Amniotic epithelial cell (primary cell): ENCODE measurements around the gene PTPRB.
A peak's percentile ranks its signal among the peaks of the same experiment; 100 is the strongest.
"Not testable (repeated sequence)": the region's sequence is repeated elsewhere in the genome, so short reads cannot be mapped to it uniquely, and the experiment has no call there.

ENCODE experiments used
- DNase-seq: peaks from one replicate; pipeline ENCODE4 v3.0.0-alpha.2; 2010; ENCODE audit warnings: low read depth

The PTPRB gene

DNA sequence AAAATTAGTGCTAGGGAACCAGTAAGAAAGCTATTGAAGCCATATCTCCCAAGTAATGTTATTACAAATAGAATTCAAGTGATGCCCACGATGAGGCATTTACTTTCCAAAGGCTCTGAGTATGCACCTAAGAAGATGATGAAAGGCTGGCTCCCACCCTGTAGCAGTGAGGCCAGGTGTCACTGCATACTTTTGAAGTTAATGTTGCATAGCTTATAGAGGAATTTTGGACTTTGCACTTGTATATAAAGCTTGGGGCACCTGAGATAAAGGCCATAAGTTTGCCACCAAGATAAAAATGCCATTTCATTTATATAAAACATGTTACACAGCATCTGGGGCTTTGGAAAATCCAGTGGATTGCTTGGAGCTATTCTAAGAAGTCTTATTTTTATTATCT lies 96.2 kb downstream of the PTPRB start:
- no peak for DNase-seq

DNA sequence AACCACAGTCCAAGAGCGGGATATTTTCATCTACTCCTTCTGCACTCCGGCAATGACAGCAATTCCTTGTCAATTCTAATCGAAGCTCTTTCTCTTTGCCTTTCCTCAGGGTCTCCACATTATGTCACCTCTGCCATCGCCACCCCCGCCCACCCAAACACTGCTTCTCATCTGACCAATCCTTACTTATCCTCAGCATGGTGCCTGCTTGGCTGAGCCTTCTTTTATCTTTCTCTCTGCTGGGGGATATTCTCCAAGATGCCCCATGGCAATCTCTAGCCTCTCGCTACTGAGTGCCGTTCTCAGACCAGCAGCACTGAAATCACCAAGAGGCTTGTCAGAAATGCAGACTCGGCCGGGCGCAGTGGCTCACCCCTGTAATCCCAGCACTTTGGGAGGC lies 100.6 kb downstream of the PTPRB start:
- no peak for DNase-seq

DNA sequence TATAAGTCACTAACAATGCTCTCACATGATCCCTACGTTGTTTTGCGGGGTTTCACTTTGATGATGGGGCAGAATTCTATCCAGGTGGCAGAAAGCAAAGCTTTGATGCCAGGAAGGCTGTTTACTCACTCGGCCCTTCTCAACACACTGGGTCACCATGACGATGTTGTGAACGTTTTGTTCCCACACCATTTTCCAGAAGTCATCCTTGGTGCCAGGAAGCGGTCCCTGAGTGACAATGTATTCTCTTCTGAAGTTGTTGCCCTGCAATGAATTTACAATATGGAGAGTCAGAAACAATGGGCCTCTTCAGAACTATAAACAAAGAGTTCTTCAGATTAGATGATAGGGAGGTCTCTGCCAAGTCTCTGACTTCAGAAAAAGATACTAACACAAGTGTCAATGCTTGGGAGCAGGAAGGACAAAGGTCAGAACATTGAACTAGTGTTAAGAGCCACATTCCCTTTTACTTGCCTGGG lies 101.3 kb downstream of the PTPRB start:
- no peak for DNase-seq

- no peak for DNase-seq
These were observed 102.8 kb downstream of the PTPRB start for GRCh38 chr12:70534466-70534865.

GRCh38 chr12:70529647-70530046 lies 107.6 kb downstream of the PTPRB start:
- no peak for DNase-seq

GRCh38 chr12:70520847-70521246 lies 116.4 kb downstream of the PTPRB start:
- DNase-seq: no peak

- DNase-seq: no peak
These were observed 123.8 kb downstream of the PTPRB start for GRCh38 chr12:70513426-70513825.

DNA sequence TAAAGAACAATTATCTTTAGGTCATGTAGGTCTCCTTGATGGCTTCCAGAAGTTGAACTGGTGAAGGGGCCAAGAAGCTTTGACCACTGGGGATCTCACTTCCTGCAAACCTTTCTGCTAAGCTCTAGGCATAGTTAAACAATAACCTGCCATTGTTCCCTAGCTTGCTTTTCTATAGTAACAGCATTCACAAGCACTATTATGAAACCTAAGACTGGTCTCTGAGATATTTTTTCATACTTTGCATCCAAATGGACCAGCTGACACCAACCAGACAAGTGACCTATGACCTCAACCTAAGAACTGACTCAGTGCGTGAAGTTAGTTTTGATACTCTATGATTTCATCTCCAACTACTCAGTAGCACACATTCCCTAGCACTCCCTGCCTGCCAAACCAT lies 129.1 kb downstream of the PTPRB start:
- DNase-seq: peak; percentile 0

DNA sequence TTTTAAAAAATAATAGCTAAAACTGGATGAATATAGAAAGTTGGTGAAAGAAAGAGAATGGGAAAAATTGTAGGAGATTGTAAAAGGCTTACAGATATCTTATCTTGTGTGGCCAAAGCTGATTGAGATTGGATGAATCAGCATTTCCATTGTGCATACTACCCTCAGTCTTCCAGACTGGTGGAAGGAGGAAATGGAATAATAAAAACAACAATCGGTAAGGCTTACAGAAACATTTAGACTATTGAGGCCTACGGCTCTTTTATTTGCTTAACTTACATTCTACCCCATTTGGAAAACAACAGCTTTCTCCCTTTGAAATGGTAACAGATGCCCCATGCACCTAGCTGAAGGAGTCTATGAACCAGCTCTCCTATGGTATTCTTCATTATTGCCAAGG lies 129.8 kb downstream of the PTPRB start:
- peak; percentile 10 for DNase-seq

- DNase-seq: no peak
These were observed 139.7 kb downstream of the PTPRB start for GRCh38 chr12:70497508-70497907.

DNA sequence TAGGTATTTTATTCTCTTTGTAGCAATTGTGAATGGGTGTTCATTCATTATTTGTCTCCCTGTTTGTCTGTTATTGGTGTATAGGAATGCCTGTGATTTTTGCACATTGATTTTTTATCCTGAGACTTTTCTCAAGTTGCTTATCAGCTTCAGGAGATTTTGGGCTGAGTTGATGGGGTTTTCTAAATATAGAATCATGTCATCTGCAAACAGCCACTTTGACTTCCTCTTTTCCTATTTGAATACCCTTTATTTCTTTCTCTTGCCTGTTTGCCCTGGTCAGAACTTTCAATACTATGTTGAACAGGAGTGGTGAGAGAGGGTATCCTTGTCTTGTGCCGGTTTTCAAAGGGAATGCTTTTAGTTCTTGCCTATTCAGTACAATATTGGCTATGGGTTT lies 144.3 kb downstream of the PTPRB start:
- DNase-seq: not testable (repeated sequence)

- not testable (repeated sequence) for DNase-seq
These were observed 146.3 kb downstream of the PTPRB start for GRCh38 chr12:70490928-70491327.

GRCh38 chr12:70487440-70487839 lies 149.8 kb downstream of the PTPRB start:
- no peak for DNase-seq

GRCh38 chr12:70486588-70486987 lies 150.6 kb downstream of the PTPRB start:
- DNase-seq: no peak

DNA sequence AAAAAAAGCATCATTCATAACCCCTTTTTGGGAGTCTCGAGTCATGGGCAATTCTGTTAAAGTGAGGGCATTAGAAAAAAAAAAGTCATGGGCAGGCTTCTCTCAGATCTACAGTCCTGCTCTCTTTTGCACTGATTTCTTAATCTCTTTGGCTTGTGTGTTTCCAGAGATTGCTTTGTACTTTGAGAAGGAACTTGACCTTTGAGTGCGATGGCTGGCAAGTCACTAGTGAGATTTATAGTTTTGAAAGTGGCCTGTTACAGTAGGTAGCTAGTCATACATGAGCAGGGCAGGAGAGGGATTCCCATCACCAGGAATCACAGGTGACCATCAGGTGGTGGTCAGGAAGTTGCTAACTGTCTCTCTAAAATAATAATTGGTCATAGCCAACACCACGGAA lies 151.5 kb downstream of the PTPRB start:
- DNase-seq: no peak

GRCh38 chr12:70484464-70484863 lies 152.8 kb downstream of the PTPRB start:
- no peak for DNase-seq

DNA sequence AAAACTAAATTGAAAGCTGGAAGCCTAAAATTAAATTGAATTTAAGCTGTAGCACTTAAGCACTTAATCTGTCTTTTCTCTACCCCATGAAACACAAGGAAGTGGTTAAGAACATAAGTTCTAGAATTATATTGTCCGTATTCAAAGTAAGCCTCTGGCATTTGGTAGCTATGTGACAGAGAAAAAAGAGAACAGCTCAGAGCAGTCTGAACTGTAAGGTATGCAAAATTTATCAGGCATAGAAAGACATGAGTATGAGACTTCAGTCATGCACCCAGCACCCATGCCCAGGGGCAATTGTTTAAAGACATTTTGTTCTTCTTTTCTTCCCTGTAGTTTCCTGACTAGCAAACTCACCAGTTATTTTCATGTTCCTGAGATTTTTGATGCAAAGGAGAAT lies 154.5 kb downstream of the PTPRB start:
- DNase-seq: no peak

DNA sequence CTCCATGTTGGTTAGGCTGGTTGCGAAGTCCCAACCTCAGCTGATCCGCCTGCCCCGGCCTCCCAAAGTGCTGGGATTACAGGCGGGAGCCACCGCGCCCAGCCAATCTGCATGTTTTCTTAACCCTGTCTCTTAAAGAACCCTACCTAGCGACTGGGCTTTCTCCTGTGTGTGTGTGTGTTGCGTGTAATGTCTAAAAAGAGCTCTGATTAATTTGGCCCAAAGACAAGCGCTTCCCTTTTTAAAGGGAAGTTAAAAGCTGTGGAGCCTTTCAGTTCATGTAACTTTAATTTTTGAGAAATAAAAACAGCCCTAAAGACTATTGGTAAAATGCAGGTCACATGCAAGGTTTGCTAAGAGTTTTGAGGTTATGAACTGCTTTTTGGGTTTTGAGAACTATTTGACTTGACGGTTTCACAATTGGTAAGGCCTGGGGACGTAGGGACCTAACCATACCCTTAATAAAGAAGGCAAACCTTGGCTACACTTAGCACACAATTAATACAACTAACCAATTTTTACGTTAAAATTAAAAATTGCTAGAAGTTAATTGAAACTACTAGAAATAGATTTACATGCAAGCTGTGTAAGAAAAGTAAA lies 167.9 kb downstream of the PTPRB start:
- no peak for DNase-seq

DNA sequence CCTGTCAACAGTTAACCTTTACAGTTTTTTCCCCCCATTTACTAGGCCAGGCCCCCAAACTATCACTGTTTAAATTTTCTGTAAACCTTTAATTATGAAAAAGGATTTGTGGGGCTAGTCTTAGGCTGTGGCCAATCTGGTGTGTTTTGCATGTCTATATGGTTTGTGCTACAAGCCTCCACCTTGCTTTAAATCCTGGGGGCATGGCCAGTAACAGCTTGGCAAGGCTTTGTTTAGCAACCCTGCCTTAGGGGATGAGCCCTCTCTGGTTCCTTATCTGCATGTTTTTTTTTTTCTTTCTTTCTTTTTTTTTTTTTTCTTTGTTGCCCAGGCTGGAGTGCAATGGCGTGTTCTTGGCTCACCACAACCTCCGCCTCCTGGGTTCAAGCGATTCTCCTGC lies 168.5 kb downstream of the PTPRB start:
- no peak for DNase-seq

- no peak for DNase-seq
These were observed 169.1 kb downstream of the PTPRB start for GRCh38 chr12:70467918-70468733.

DNA sequence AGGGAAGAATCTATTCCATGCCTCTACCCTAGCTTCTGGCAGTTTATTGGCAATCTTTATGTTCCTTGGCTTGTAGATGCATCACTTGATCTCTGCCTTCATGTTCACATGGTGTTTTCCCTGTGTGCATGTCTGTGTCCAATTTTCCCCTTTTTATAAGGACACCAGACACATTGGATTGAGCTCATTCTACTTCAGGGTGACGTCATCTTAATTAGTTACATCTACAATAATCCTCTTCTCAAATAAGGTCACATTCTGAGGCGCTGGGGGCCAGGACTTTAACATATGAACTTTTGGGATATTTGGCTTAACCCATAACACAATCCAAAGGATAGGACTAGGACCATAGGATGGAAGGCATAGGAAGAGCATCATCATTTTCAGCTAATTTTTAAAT lies 169.8 kb downstream of the PTPRB start:
- DNase-seq: no peak

DNA sequence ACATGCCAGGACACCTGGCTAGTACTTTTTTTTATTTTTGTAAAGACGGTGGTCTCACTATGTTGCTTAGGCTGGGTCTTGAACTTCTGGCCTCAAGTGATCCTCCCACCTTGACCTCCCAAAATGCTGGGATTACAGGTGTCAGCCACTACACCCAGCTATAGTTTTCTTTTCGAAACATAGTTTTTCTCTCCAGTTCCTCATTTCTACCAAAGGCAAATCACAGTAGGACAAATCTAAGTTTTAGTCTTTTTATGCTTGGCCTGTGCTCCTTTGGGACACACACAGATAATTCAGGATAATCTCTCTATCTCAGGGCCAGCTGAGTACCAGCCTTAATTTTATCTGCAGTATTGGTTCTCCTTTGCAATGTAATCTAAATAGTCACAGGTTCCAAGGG lies 170.5 kb downstream of the PTPRB start:
- no peak for DNase-seq
